HG03039 (cell line): ENCODE data around the gene SRL.
A peak's percentile ranks its signal among the peaks of the same experiment; 100 is the strongest.

ENCODE experiments used
- ATAC-seq: cut with Tn5 transposase; IDR thresholded peaks from one replicate; pipeline ENCODE4 v1.9.1; 2021; ENCODE audit warnings: mild to moderate bottlenecking, moderate library complexity; ENCODE audit not compliant: unreplicated experiment

SRL gene

DNA sequence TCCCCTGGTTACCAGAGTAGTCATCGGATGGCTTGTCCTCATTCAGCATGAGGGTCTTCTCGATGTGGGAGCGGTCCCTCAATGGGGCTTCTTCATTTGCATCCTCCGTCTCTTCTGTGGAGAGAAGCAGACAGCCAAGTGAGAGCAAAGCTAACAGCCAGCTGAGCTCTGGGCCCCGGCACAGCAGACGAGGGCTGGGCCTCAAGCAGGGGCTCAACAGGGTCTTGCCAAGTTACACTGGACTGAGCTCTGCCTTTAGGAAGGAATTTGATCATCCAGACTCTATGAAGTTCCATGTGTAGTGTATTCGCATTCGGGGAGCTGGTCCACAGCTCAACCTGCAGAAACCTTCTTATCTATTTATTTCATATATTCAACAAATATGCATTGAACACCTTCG, 37.4 kb downstream of the SRL start:
- ATAC-seq = no peak

DNA sequence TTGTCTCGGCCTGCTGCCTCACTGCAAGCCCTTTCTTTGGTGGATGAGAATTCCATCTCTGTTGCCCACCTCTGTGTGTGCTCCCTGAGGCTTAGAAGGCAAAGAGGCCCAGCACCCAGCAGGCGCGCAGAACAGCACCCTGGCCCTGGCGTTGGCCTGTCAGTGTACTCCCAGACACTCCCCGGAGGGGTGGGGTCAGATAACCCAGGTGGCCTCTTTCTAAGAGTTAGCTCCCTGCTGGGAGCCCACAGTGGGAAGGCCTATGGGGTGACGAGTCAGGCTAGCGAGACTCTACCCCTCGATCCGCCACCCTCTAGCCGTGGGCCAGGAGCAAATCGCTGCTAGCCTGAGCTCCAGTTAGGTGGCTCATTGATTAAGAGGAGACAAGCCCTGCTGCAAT, 38.1 kb downstream of the SRL start:
- no peak for ATAC-seq

DNA sequence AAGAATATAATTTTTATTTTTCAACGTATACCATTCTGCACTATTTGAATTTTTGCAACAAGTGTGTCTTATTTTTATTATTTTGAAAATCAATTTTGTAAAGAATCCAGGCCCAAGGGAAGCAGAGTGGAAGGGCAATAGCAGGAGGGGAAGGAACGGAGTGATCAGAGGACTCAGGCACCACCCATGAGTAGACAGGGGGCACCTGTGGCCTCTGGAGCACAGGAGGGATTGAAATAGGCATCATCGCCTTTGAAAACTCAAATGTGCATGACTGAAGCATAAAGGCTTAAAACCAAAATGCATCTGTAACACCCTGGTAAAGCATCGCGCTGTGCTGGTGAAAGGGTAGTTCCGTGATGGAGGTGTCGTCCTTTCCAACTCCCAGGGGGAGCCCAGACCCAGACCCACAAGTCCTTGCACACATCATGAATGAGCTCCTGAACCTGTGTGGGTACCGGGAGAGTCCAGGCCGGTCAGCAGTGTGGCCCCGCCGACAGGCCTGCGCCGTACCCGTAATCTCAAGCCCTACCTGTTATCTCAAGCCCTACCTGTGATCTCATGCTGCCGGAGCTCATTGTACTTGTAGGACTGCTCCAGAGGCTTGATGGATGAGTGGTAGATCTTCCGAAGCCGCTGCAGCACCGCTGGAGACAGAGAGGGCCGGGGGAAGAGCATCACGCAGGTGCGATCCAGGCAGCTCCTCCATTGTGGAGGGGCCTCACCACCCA, 39.1 kb downstream of the SRL start:
- no peak for ATAC-seq

DNA sequence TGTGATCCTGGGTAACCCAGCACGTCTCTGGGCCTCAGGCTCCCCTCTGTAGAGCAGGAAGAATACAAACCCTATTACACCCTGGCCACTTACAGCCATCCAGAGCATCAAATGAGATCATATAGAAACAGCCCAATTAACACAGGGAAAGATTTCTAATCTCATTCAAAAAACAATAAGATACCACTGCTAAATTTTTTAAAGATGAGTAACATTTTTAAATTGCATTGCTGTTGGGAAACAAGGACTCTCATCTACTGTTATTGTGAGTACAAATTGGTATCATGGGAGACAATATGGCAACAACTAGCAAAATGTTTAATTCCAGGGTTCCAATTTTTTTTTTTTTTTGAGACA, 41.1 kb downstream of the SRL start:
- ATAC-seq = no peak

DNA sequence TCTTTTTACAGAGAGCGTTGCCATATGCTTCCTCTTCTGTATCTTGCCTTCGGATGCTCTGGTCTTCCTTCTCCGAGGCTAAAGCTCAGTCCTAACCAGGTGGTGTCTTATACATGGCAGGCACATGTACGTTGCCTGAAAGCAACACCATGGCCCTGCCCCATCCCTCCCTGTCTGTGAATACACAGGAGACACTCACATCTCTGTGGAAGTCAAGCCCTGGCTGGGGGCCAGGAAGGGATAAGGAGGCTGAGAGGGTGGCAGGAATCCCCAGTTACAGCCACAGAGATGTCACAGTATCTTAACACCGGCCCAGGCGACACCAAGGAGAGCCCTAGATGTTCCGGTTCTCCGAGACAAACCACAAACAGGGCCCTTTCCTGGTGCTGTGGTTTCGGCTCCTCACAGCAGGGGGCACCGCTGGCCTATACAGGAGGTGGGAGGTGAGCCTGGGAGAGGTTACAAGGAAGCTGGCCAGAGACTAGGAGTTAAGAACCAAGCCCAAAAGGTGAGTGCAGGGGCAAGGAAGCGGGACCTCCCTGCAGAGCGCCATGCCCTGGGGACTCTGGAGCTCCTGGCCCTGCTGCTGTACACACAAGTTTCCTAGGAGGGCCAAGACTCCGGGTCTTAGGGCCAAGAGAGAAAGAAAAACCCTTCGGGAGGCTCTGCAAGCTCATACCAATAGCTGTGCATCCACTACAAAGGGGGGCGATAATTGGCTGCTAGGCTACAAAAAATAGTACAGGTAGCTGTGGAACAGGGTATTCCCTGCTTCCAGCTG, 41.7 kb downstream of the SRL start:
- no peak for ATAC-seq

DNA sequence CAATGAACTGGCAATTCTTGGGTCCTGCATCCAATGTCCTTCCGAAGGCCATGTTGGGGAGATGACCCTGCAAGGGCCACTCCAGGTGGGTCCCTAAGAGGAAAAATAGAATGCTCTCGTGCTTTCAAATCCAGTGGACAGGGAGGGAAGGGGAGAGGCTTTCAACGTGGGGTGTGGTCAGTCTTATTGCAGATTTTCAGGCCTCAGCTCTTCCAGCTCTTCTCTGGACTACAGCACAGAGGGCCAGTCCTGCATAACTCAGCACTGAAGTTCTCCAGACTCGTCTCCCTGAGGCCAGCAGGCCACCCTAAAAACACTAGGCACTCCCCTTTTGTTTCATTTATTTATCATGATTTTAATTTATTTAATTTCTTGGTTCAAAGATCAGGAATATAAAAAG, 43.1 kb downstream of the SRL start:
- ATAC-seq = no peak

DNA sequence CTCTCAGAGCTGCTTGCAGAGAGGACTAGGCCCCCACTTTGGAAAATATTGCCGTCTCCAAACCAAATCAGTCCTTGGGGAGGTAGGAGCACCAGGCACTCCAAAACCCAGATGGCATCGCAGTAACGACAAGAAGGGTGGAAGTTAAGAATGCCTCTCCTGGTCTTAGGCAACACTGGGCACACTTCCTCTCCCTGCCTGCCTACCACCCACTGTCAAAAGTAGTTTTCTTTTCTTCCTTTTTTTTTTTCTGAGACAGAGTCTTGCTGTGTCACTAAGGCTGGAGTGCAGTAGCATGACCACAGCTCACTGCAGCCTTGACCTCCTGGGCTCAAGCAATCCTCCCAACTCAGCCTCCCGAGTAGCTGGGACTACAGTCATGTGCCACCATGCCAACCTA, 47.2 kb downstream of the SRL start:
- ATAC-seq = no peak

DNA sequence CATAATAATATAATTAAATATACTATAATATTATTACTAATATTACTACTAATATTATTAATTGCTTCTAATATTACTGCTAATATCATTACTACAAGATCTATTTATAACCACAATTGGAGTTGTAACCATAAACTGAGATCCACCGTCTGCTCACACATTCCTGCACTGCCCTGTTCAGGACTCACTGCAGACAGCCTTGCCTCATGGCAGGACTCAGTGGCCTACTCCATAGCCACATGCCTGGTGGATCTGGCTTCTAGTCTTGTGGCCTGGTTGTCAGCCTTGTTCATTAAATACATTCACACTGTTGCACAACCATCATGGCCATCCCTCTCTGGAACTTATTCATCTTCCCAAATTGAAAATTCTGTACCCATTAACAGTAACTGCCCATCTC, 48.0 kb downstream of the SRL start:
- ATAC-seq = no peak

DNA sequence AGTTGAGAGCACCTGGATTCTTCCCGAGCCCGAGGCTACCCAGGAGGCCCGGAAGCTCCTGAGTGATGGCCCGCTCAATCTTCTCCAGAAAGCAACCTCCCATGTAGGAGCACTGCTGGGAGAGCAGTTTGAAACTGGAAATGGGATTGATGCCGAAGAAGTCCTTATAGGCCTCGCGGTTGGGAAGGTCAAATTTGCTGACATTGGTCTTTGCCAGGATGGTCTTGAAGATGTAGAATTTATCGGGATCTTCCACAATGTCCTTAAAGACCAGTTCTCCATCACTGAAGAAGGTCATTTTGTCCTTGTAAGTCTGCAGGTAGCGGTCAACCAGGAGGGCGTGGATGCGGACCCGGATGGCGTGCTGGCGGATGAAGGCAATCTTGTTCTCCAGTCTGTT, 49.7 kb downstream of the SRL start:
- no peak for ATAC-seq

DNA sequence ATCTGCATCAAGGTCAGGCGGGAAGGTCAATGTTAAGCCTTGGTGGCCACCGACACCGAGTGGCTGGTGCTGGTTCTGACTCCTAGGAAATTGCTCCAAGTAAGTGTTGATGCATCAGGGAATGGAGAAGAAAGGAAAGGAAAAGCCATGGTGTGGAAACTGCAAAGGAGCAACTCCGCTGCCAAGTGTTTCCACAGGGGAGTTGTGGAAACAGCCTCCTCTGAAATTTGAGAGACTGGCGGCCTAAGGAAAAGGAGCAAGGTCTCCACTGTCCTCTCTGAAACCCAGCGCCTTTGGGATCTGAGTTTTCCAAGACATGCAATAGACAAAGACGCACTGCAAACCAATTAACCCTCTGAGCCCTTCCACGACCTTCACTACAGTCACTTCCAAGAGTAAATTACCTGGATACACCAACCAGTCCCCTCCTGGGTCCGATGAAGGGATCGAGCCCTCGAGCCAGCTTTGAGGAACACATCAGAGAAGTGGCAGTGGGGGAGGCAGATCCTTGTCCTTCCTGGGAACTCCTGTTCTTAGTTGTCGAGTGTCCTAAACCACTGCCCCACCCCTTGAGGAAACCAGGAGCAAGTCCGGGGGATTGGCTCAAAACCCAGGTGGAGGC, 51.1 kb downstream of the SRL start:
- ATAC-seq = no peak

DNA sequence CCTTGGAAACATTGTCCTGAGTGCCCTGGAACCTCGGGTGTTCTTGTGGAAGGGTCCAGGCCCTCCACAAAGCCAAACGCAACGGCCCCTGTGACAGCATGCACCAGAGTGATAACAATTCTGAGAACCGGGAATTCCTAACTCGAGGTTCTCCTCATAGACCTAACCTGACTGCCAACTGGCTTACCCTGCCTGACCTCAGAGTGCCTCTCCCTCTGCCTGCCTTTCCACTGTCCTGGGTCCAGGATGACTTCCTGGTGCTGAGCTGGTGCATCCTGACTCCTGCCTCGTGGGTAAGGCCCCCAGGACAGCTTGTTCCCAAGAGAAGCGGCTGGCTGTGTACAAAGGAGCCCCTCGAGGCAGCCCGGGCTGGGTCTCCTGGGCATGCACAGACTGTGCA, 51.8 kb downstream of the SRL start:
- no peak for ATAC-seq

DNA sequence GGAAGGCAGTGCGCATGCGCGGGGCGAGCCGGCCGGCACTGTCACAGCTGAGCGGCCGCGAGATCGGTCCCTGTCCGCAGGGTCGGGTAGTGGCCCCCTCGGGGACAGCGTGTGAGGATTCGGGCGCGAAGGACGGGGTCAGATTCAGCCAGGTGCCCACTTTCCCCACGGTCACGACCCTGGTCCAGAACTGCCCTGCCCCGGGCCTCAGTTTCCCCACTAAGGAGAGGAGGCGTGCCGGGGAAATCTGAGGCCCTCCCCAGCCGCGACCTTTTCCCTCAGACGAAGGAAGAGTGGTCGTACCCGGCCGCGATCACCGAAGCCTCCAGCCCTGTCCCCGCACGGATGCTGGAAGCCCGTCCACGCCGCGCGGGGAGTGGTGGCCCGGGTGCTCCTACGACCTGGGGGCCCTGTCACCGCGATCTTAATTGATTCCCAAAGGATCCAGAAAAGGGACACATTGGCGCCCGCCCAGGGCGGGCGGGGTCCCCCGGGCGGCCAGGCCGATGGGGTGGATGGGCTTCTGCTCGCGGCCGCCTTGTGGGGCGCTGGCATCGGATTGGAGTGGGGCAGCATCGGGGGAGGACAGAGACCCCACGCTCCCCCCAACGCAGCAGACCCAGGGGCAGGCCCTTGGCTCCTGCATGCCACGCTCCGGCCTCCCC, 57.7 kb downstream of the SRL start:
- ATAC-seq = no peak

DNA sequence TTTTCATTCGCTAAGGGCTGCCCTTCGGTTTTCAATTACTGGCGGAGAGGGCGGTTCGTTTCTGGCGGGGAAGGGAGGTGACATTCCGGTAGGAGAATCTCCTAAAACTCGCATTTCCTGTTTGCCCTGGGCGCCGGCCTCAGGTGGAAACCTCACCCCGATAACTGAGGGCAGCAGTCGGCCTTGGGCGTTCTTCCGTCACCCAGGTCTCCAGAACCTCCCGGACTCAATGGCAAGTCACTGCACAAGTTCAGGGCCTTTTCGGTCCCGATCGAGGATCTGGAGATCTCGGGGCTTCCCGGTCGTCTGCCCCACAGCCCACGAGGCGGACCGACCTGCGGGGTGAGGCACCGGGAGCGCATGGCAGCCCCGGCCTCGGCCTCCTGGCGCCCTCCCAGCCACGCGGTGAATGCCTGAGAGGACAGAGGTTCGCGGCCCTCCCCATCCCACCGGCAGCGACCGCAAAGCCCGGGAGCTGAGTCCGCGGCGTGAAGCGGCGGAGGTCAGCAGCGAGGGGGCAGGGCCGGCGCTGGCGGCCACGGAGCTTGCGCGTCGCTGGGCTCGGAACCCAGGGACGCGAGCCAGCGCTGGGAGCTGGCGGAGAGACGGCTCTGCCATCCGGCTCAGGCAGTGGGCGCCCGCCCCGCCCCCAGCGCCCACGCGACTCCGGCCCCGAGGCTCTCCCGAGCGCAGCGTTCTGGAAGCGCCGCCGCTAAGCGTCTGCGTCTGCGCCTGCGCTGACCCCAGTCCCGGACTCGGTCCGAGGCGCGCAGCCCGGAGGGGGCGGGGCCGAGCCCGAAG, 58.4 kb downstream of the SRL start:
- peak; percentile 79 for ATAC-seq

DNA sequence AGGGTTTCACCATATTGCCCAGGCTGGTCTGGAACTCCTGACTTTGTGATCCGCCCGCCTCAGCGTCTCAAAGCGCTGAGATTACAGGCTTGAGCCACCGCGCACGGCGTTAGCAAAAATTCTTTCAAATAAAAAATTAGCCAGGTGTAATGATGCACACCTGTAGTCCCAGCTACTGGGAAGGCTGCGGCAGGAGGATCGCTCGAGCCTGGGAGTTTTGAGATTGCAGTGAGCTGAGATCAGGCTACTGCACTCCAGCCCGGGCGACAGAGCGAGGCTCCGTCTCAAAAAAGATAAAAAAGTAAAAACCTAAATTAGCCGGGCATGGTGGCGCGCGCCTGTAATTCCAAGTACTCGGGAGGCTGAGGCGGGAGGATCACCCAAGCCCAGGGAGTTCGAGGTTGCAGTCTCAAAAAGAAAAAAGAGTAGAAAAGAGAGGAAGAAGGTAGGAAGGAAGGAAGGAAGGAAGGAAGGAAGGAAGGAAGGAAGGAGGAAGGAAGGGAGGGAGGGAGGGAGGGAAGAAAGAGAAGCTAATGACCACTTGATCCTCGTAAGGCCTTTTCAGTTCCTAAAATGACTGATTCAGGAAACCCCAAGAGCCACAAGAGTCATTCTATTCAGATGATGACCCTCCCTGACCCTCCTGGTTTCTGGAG, 59.2 kb downstream of the SRL start:
- peak; percentile 18 for ATAC-seq

DNA sequence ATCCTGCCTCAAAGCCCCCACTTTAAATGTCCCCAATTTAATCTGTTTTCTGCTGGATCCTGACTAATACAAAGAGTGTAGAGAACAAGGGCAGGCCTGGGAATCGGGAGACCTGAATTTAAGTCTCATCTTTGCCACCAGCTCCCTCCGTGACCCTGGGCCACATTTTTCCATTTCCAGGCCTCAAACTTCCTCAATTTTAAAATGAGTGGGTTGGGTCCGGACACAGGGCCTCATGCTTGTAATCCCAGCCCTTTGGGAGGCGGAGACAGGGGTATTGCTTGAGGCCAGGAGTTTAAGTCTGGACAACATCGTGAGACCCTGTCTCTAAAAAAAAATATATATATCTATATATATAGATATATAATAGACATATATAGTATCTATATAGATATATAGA, 61.4 kb downstream of the SRL start:
- ATAC-seq = no peak

DNA sequence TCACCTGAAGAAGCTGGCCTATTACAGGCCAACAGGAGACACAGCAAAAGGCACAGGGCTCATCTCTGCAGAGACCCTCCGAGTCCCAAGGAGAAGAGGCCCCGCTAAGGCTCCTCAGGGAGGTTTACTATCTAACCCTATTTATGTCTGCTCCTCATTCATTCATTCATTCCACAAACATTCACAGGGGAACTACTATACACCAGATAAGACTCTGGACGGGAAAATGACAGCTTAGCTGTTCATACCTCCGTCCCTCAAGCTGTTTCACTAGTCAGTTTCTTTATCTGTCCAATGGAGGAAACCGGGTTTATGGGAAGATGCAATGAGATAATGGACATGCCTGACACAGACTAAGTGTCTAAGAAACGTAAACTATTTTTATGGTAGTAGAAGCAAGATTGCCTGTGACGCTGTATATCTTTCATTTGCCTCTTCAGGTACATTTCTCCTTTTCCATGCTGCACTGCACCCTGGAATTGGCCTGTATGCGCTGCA, 62.1 kb downstream of the SRL start:
- no peak for ATAC-seq

DNA sequence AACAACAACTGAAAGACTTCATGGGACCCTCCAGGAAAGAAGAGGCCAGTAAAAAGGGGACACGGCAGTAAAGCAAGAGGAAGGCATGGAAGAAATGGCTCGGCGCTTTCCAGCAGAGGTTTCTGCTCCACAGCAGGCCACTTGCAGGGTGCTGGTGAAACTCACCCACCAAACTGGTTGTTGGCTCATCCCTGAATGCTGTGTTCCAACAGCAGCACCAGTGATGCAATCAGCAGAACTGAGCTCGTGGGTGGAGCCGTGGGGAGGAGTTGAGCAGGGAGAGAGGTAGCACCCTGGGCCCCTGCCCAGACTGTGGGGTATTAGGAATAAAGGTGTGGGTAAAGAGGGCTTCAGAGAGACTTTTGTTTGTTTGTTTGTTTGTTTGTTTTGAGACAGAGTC, 62.9 kb downstream of the SRL start:
- ATAC-seq = no peak

DNA sequence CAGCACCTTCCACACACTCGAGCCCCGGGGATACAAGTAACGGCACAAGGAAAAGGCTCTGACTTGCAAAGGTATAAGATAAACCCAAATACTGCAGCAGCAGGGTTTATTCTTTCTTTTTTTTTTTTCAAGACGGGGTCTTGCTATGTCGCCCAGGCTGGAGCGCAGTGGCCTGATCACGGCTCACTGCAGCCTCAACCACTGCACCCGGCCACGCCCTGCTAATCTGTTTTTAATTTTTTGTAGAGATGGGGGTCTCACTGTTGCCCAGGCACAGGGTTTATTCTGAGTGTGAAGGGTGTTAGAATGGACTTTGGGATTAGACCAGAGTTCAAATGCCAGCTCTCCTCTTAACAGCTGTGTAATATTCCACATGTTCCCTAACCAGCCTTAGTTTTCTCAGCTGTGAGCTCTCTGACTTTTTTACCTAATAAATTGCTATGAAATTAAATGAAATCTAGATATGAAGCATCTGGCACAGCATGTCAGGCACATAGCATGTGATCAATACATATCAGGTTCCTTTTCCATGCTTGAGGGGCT, 63.3 kb downstream of the SRL start:
- ATAC-seq = no peak

DNA sequence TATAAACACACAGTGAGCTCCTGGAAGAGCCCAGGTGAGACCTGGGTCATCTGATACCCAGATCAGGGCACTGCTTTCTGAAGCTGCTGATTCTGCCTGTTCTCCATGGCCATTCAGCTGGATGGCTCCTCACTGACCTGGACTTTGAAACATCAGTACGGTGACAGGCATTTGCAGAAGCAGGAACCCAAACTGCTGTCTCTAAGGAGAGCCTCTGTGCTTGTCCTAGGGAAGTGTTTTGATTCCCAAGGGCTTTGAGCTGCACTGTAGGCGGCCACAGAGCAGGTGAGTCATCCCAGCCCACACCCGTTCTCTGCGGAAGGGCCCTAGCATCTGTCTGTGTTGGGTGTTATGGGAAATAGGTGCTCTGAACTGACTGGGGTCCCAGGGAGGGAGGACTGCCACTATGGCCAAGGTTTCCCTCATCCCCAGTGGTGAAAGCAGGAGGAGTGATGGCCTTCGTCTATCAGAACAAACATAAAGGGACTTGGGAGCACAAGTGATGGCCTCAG, 64.9 kb downstream of the SRL start:
- no peak for ATAC-seq

DNA sequence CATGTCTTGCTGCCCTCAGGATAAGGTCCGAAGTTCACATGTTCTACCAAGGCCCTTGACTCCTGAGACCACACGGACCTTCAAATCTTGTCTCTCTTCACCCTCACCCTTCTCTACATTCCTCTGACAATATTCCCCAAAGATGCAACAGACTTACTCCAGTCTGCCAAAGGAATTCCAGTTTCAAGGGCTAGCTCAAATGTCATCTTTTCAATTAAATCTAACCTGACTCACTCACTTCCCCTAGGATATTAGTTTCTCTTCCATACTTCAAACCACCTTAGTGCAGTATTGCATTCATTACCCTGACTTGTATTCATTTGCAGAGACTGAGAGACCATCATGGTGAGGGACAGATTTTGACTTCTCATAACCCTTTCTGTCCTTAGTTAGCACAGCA, 66.0 kb downstream of the SRL start:
- no peak for ATAC-seq
